NCI-H2227 (cell line): ENCODE measurements around the gene MZB1.
"Not testable (repeated sequence)": the region's sequence is repeated elsewhere in the genome, so short reads cannot be mapped to it uniquely, and the experiment has no call there.

ENCODE experiments used
- DNase-seq: peaks from one replicate; lab custom pipeline; 2025; ENCODE audit not compliant: unreplicated experiment; lab: John Stamatoyannopoulos, UW

The MZB1 gene

GRCh38 chr5:139410993-139411828, 21.5 kb upstream of the MZB1 start:
- DNase-seq: no peak

GRCh38 chr5:139410121-139410992, 20.6 kb upstream of the MZB1 start:
- DNase-seq: no peak

GRCh38 chr5:139409116-139409515, 19.4 kb upstream of the MZB1 start:
- DNase-seq: not testable (repeated sequence)

GRCh38 chr5:139408191-139408590, 18.5 kb upstream of the MZB1 start:
- no peak for DNase-seq

- DNase-seq: no peak
These were observed 17.8 kb upstream of the MZB1 start for GRCh38 chr5:139407517-139407916.

GRCh38 chr5:139406963-139407362, 17.2 kb upstream of the MZB1 start:
- DNase-seq: no peak

GRCh38 chr5:139404484-139404840, 14.7 kb upstream of the MZB1 start:
- peak; percentile 47 for DNase-seq

- DNase-seq: peak; percentile 95
These were observed 14.2 kb upstream of the MZB1 start, which contains the start of gene SPATA24 for GRCh38 chr5:139403787-139404483. TSS of gene SPATA24 (minus strand) at chr5:139404089. CDS start at chr5:139404060, 29 bp downstream.

GRCh38 chr5:139403418-139403786, 13.7 kb upstream of the MZB1 start:
- DNase-seq: no peak

GRCh38 chr5:139402561-139403158, 12.9 kb upstream of the MZB1 start:
- peak; percentile 10 for DNase-seq

- no peak for DNase-seq
These were observed 11.8 kb upstream of the MZB1 start for GRCh38 chr5:139401546-139401945.

GRCh38 chr5:139399501-139400121, 9.9 kb upstream of the MZB1 start:
- DNase-seq: no peak

GRCh38 chr5:139397921-139398320, 8.2 kb upstream of the MZB1 start:
- no peak for DNase-seq

GRCh38 chr5:139396691-139397090, 7.0 kb upstream of the MZB1 start:
- DNase-seq: no peak

GRCh38 chr5:139395844-139396640, 6.3 kb upstream of the MZB1 start:
- DNase-seq: no peak

- DNase-seq: no peak
These were observed 5.2 kb upstream of the MZB1 start, which contains the start of gene PROB1 for GRCh38 chr5:139394654-139395566. TSS of gene PROB1 (minus strand) at chr5:139395104. CDS start at chr5:139395081, 23 bp downstream.

GRCh38 chr5:139394123-139394653, 4.5 kb upstream of the MZB1 start:
- DNase-seq: no peak

- DNase-seq: no peak
These were observed 3.9 kb upstream of the MZB1 start for GRCh38 chr5:139393497-139394122.
